HG03439 (cell line): ENCODE data around the gene GABRG3.
"Not testable (repeated sequence)": the region's sequence is repeated elsewhere in the genome, so short reads cannot be mapped to it uniquely, and the experiment has no call there.

Source experiments
- ATAC-seq: cut with Tn5 transposase; IDR thresholded peaks from one replicate; pipeline ENCODE4 v1.9.1; 2021; ENCODE audit warnings: mild to moderate bottlenecking, moderate library complexity; ENCODE audit not compliant: unreplicated experiment

GABRG3 gene

DNA sequence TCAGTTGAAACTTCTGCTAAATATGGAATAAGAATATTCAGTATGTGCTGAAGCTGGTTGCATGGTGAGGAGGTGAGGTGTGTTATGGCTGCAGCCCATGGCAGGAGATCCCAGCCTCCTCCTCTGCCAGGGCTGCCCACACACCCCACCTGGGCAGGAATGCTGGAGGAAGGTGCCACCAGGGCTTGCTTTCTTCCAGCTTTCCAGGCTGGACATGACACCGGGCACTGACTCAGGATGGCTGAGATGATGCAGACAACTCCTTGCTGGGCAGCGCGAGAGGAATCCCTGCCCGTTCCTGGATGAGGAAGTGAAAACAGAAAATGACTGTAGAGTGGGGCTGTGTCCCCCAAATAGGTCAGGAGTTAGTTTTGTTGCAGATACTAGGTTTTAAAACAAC lies 14.1 kb downstream of the GABRG3 start:
- ATAC-seq: no peak

GRCh38 chr15:26996250-26996649 lies 25.3 kb downstream of the GABRG3 start:
- no peak for ATAC-seq

- not testable (repeated sequence) for ATAC-seq
Measured at GRCh38 chr15:27003003-27003402, 32.0 kb downstream of the GABRG3 start.

DNA sequence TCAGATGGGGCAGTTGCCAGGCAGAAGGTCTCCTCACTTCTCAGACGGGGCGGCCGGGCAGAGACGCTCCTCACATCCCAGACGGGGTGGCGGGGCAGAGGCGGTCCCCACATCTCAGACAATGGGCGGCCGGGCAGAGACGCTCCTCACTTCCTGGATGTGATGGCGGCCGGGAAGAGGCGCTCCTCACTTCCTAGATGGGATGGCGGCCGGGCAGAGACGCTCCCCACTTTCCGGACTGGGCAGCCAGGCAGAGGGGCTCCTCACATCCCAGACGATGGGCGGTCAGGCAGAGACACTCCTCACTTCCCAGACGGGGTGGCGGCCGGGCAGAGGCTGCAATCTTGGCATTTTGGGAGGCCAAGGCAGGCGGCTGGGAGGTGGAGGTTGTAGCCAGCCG lies 33.2 kb downstream of the GABRG3 start:
- not testable (repeated sequence) for ATAC-seq

GRCh38 chr15:27017168-27017809 lies 46.3 kb downstream of the GABRG3 start:
- no peak for ATAC-seq

GRCh38 chr15:27019687-27020086 lies 48.7 kb downstream of the GABRG3 start:
- no peak for ATAC-seq

- ATAC-seq: no peak
Measured at GRCh38 chr15:27025481-27025966, 54.5 kb downstream of the GABRG3 start.

- ATAC-seq: no peak
Measured at GRCh38 chr15:27027229-27027628, 56.2 kb downstream of the GABRG3 start.

- ATAC-seq: no peak
Measured at GRCh38 chr15:27028858-27029477, 58.0 kb downstream of the GABRG3 start.

GRCh38 chr15:27036210-27036609 lies 65.2 kb downstream of the GABRG3 start:
- ATAC-seq: no peak

DNA sequence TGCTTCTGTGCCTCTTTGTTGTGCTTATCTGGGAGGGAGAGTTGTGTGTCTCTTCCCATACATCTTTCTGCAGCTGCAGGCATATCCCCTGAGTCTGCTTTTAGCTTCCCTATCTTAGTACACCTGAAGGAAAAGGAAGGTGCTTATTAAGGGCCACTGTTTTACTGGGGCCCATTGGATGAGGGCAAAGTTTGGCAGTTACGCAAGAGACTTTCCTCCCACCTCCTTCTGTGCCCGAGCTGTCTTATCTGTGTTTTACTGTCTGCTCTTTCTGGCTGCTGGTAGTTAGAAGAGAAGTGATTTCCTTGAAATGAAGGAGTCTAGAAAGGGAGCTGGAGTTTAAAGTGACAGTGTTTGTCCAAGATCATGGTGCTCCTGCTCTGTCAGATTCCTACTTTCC lies 66.5 kb downstream of the GABRG3 start:
- no peak for ATAC-seq

DNA sequence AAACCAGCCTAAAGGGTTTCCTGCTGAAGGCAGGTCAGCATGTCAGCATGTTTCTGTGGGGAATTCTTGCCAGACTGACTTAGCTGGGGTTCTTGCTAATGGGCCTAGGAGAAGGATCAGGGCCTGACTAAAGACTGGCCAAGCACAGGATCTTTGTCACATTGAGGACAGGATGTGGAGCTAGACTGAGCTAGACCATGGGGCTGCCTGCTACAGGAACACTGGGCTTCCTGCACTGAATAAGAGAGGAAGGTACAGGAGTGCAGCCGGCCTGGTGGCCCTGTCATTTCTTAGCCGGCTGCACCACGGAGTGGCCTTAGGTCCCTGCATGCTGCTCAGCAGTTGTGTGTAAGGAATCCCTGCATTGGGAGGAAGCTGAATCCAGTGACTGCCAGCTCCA lies 68.2 kb downstream of the GABRG3 start:
- ATAC-seq: no peak

GRCh38 chr15:27042230-27042629 lies 71.2 kb downstream of the GABRG3 start:
- ATAC-seq: no peak

DNA sequence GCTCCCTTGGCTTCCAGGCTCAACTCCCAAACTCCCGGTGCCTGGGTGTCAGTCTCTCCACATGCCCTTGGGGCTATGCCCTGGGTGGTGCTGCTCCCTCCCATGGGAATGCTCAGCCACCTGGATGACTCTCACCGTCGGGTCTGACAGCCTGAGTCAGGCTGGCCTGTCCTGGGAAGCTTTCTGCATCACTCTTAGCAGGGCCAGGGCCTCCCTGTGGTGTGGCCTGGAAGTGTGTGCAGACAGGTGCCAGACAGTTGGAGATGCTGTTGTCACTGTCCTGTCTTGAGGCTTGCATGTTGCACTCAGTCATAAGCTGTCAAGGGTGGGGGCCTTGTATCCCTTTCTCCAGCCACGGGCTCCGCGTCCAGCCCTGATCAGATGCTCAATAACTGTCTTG lies 71.7 kb downstream of the GABRG3 start:
- ATAC-seq: no peak

DNA sequence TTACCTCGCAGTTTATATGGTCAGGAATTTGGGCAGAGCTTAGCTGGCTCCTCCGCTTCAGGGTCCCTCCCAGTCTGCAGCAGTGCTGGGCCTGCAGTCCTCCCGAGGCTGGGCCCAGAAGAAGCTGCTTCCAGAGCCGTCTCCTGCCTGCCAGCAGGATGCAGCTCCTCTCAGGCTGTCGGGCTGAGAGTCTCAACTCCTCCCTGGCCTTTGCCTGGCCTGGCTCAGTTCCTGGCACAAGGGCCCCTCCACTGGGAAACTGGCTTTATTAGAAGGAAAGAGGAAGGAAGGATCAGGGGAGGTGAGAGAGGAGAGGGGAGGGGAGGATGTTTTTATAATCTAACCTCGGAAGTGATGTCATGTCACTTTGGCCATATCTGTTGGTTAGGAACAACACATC lies 72.8 kb downstream of the GABRG3 start:
- no peak for ATAC-seq

DNA sequence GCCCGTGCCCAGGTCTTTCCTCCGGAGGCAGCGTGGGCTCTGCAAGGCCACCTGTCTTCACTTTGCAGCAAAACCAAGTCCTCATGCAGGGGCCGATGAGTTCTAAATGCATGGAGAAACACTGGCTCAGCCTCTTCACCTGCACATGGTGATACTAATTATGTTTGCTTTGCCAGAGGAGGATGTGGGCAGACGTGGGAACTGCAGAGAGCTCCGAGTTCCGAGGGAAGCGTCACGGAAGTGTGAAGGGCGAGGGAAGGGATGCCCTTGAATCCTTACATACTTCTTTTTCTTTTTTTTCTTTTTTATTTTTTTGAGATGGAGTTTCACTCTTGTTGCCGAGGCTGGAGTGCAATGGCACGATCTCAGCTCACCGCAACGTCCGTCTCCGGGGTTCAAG lies 74.8 kb downstream of the GABRG3 start:
- no peak for ATAC-seq

GRCh38 chr15:27046880-27047279 lies 75.9 kb downstream of the GABRG3 start:
- ATAC-seq: no peak

DNA sequence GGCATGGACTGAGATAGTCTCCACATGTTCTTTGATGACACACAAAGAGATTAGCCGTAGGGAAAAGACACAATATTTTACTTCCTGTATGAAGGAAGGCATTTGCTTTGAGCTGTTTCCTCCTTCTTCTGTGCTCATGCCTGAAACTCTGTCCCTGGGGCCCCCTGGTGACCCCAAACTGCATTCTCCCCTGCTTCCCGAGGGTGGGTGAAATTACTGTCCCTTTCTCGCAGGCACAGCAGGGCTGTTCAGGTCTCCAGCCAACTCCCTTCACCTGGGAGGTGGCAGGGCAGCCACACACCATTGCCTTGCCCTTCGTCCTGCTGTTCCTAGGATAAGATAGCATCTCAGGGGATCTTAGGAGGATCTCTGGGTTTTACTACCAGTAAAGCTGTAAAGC lies 79.2 kb downstream of the GABRG3 start:
- no peak for ATAC-seq

- ATAC-seq: no peak
Measured at GRCh38 chr15:27054426-27054825, 83.4 kb downstream of the GABRG3 start.

DNA sequence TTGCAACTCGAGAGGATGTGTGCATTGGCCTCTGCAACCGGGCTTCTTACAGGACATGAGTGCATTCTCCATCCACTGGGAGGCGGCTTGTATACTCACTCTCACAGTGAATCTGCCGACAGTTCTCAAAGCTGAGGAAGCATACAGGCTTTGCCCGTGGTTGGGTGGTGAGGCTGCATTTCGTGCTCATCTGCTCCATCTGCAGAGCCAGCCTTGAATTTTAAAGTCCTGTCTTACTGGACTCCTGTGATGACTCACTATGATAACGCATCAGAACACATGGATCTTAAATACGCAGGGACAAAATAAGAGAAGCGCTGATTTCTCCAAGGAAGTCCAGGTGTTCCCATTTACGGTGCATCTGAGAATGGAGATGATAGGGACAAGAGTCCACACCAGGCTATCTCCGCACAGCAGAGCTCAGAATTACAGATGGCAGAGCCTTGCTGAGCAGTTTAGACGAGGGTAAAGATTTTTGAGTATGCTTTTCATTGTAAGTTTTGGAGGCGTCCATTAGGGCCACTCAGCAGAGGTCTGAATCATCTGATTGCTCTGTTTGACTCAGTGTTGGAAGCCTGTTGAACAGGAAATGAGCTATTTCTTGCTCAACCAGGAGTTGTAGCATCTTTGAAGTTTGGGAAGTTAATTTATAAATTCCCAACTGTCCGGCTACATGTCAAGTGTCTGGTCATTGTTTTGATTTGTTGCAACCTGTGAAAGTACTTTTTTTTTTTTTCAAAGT lies 87.1 kb downstream of the GABRG3 start:
- no peak for ATAC-seq

- ATAC-seq: no peak
Measured at GRCh38 chr15:27058939-27059338, 88.0 kb downstream of the GABRG3 start.

DNA sequence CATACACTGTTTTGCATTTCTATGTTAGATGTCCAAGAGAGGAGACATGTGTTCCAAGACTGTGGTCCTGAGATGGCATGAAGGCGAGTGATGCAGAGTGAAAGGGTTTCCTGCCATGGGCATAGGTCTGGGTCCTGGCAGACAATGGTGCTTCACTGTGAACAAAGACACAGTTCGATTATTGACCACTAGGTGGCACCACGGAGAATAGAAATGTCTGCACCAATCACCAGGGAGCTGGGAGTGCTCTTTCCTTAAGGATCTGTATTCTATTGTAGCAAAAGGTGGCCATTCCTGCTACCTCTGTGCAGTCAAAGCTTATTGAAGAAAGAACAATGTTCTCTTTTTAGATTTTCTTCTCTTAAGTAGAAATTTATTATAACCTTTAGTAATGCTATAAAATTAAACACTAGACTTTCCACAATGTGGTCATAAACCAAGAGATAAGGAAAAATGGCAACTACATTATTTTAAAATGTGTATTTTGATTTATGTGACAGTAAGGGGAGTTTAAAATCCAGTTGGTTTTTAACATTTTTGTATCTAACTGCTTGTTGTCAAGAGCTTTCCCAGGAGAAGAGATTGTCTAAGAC lies 88.7 kb downstream of the GABRG3 start:
- ATAC-seq: no peak
